Hematopoietic multipotent progenitor cell treated with erythropoietin and hydrocortisone succinate and interleukin-3 and kit ligand, for 8 days (in vitro differentiated cells): Measurements from ENCODE around the gene AHCYL1.

Experiments
- DNase-seq: peaks from one replicate; pipeline ENCODE4 v3.0.0-alpha.2; 2015

AHCYL1 gene

GRCh38 chr1:110064576-110065337, 80.2 kb downstream of the AHCYL1 start:
- no peak for DNase-seq

- no peak for DNase-seq
Observed at GRCh38 chr1:110065841-110066240, 81.3 kb downstream of the AHCYL1 start.

GRCh38 chr1:110067479-110067892, 82.9 kb downstream of the AHCYL1 start:
- DNase-seq = no peak

- peak; percentile 17 for DNase-seq
Observed at GRCh38 chr1:110067893-110068645, 83.5 kb downstream of the AHCYL1 start.

- peak; percentile 51 for DNase-seq
Observed at GRCh38 chr1:110068646-110069403, 84.3 kb downstream of the AHCYL1 start.

GRCh38 chr1:110069404-110070281, 85.1 kb downstream of the AHCYL1 start:
- peak; percentile 23 for DNase-seq

GRCh38 chr1:110070282-110070669, 85.7 kb downstream of the AHCYL1 start:
- no peak for DNase-seq

GRCh38 chr1:110070671-110071242, 86.2 kb downstream of the AHCYL1 start, which contains the start of gene ALX3:
TSS of gene ALX3 (minus strand) at chr1:110070672. CDS start at chr1:110070612, 60 bp downstream.
- no peak for DNase-seq
